ENCODE results near the gene FHDC1. TPM values are rescaled to one million over a fixed set of nuclear protein-coding genes. Genes with fewer than 3 reads are reported as not detected.
A peak's percentile ranks its signal among the peaks of the same experiment; 100 is the strongest.

Gene FHDC1
- total RNA-seq, 1 donor from 2014 or later = 25.7 TPM

- Histone ChIP-seq H3K4me1 (no peaks in the 10 kb centered on the region), H3K36me3 (no peaks in the 10 kb centered on the region), H3K4me3 (no peak overlapping the region), H3K9me3 (no peaks in the 10 kb centered on the region), H3K27me3 (no peaks in the 10 kb centered on the region), H3K27ac (peak overlapping the region; percentile 3)
- ATAC-seq (peak; percentile 74), DNase-seq (no peak)
- TF ChIP-seq, protein P1, sequence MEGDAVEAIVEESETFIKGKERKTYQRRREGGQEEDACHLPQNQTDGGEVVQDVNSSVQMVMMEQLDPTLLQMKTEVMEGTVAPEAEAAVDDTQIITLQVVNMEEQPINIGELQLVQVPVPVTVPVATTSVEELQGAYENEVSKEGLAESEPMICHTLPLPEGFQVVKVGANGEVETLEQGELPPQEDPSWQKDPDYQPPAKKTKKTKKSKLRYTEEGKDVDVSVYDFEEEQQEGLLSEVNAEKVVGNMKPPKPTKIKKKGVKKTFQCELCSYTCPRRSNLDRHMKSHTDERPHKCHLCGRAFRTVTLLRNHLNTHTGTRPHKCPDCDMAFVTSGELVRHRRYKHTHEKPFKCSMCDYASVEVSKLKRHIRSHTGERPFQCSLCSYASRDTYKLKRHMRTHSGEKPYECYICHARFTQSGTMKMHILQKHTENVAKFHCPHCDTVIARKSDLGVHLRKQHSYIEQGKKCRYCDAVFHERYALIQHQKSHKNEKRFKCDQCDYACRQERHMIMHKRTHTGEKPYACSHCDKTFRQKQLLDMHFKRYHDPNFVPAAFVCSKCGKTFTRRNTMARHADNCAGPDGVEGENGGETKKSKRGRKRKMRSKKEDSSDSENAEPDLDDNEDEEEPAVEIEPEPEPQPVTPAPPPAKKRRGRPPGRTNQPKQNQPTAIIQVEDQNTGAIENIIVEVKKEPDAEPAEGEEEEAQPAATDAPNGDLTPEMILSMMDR (IDR thresholded peaks at IDR 0.05) = no peak
- intact Hi-C loops (cut with DNase I) = no loop called here
These were observed 18.4 kb upstream of the FHDC1 start for GRCh38 chr4:152917543-152918395.

DNA sequence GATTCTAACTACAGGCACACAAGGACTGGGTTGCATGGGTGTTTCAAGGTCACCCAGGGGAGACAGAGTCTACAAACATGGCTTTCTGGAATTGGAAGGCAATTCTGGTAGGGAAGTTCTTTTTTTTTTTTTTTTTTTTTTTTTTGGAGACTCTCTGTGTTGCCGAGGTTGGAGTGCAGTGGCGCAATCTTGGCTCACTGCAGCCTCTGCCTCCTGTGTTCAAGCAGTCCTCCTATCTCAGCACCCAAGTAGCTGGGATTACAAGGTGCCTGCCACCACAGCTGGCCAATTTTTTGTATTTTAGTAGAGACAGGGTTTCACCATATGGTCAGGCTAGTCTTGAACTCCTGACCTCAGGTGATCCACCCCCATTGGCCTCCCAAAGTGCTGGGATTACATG is 16.3 kb upstream of the FHDC1 start:
- Histone ChIP-seq H3K9me3 (no peaks in the 10 kb centered on the region), H3K36me3 (no peaks in the 10 kb centered on the region), H3K4me3 (no peak overlapping the region), H3K27me3 (no peaks in the 10 kb centered on the region), H3K4me1 (no peaks in the 10 kb centered on the region), H3K27ac (no peak overlapping the region)
- TF ChIP-seq, protein P1 (IDR thresholded peaks at IDR 0.05) = no peak
- intact Hi-C loops (cut with DNase I) = no loop called here
- peak; percentile 68 for DNase-seq
- ATAC-seq = peak; percentile 31

GRCh38 chr4:152920768-152921167 is 15.4 kb upstream of the FHDC1 start:
- no peak for DNase-seq
- Histone ChIP-seq H3K4me3 (no peak overlapping the region), H3K36me3 (no peaks in the 10 kb centered on the region), H3K9me3 (no peaks in the 10 kb centered on the region), H3K4me1 (no peaks in the 10 kb centered on the region), H3K27me3 (no peaks in the 10 kb centered on the region), H3K27ac (no peak overlapping the region)
- intact Hi-C loops (cut with DNase I) = no loop called here
- TF ChIP-seq, protein P1 (IDR thresholded peaks at IDR 0.05) = no peak
- ATAC-seq = no peak

- DNase-seq (no peak), ATAC-seq (no peak)
- Histone ChIP-seq H3K36me3 (no peaks in the 10 kb centered on the region), H3K27ac (no peak overlapping the region), H3K4me3 (no peak overlapping the region), H3K4me1 (no peaks in the 10 kb centered on the region), H3K27me3 (no peaks in the 10 kb centered on the region), H3K9me3 (no peaks in the 10 kb centered on the region)
- TF ChIP-seq, protein P1 (IDR thresholded peaks at IDR 0.05) = no peak
- intact Hi-C loops (cut with DNase I) = no loop called here
These were observed 14.8 kb upstream of the FHDC1 start for GRCh38 chr4:152921284-152921683.

DNA sequence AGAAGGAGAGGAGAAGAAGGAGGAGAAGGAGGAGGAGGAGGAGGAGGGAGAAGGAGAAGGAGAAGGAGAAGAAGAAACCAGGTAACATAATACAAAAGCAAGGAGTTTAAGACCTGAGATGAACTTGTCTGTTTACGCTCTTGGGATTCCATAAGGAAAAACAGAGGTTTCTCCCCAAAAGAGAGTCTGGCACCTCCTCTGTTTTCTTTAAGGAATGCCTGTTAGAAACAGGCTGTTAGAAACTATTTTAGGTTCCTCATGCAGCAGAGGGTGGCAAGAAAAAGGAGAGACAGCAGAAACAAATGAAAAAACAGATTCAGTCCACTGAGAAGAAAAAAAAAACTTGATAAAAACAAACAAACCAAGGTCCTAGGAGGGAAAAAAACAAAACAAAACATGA is 10.3 kb upstream of the FHDC1 start:
- H3K27ac ChIP-seq = no peak overlapping the region
- no peak for DNase-seq
- no peaks in the 10 kb centered on the region for H3K9me3 ChIP-seq
- H3K27me3 ChIP-seq = no peaks in the 10 kb centered on the region
- no peaks in the 10 kb centered on the region for H3K4me1 ChIP-seq
- H3K36me3 ChIP-seq = no peaks in the 10 kb centered on the region
- H3K4me3 ChIP-seq = no peak overlapping the region
- TF ChIP-seq, protein P1 (IDR thresholded peaks at IDR 0.05) = no peak
- ATAC-seq = no peak
- intact Hi-C loops (cut with DNase I) = no loop called here
